ENCODE results near the gene EIF5A2.
"Not testable (repeated sequence)": the region's sequence is repeated elsewhere in the genome, so short reads cannot be mapped to it uniquely, and the experiment has no call there.

Gene EIF5A2

GRCh38 chr3:170896333-170896732, 12.1 kb downstream of the EIF5A2 start:
- DNase-seq, result not testable (repeated sequence)

- DNase-seq, result no peak
Measured at GRCh38 chr3:170893895-170894294, 14.5 kb downstream of the EIF5A2 start.

- no peak for DNase-seq
Measured at GRCh38 chr3:170889630-170890029, 18.8 kb downstream of the EIF5A2 start.

- DNase-seq, result no peak
Measured at GRCh38 chr3:170889132-170889531, 19.3 kb downstream of the EIF5A2 start.

GRCh38 chr3:170884109-170884930, 24.1 kb downstream of the EIF5A2 start:
- not testable (repeated sequence) for DNase-seq

GRCh38 chr3:170878688-170879087, 29.7 kb downstream of the EIF5A2 start:
- not testable (repeated sequence) for DNase-seq

GRCh38 chr3:170877311-170877710, 31.1 kb downstream of the EIF5A2 start:
- not testable (repeated sequence) for DNase-seq

GRCh38 chr3:170876537-170876936, 31.9 kb downstream of the EIF5A2 start:
- DNase-seq, result no peak

GRCh38 chr3:170869645-170870593, 38.5 kb downstream of the EIF5A2 start, which contains the start of gene RPL22L1:
Gene RPL22L1 (minus strand): TSS chr3:170870195. CDS start chr3:170870167, 28 bp downstream.
- DNase-seq, result peak; percentile 97

GRCh38 chr3:170869239-170869590, 39.2 kb downstream of the EIF5A2 start:
- peak; percentile 35 for DNase-seq

- DNase-seq, result peak; percentile 33
Measured at GRCh38 chr3:170868577-170869238, 39.7 kb downstream of the EIF5A2 start.

- no peak for DNase-seq
Measured at GRCh38 chr3:170867143-170867937, 41.1 kb downstream of the EIF5A2 start.

GRCh38 chr3:170866499-170866898, 41.9 kb downstream of the EIF5A2 start:
- no peak for DNase-seq

- peak; percentile 42 for DNase-seq
Measured at GRCh38 chr3:170865209-170866094, 43.0 kb downstream of the EIF5A2 start.

GRCh38 chr3:170864525-170865208, 43.8 kb downstream of the EIF5A2 start:
- peak; percentile 36 for DNase-seq

GRCh38 chr3:170863816-170864215, 44.6 kb downstream of the EIF5A2 start:
- DNase-seq, result no peak

GRCh38 chr3:170862618-170863374, 45.6 kb downstream of the EIF5A2 start:
- DNase-seq, result no peak

GRCh38 chr3:170858599-170858998, 49.8 kb downstream of the EIF5A2 start:
- DNase-seq, result no peak

GRCh38 chr3:170852324-170852723, 56.1 kb downstream of the EIF5A2 start:
- DNase-seq, result no peak

Data from activated CD4-positive, alpha-beta T cell treated with anti-CD3 and anti-CD28 coated beads, Interleukin-2, Interleukin-6, amounts not matched to agents 100 ng/mL and 50 ng/mL, durations not matched to agents 16 hours and 8 hours (primary cell).